ENCODE measurements around the gene RECQL5. TPM values are rescaled to one million over a fixed set of nuclear protein-coding genes. Genes with fewer than 3 reads are reported as not detected.
A peak's percentile ranks its signal among the peaks of the same experiment; 100 is the strongest.
"Not testable (repeated sequence)": the region's sequence is repeated elsewhere in the genome, so short reads cannot be mapped to it uniquely, and the experiment has no call there.

RECQL5 gene
- total RNA-seq, 1 donor from 2014 or later, result 44.7 TPM

DNA sequence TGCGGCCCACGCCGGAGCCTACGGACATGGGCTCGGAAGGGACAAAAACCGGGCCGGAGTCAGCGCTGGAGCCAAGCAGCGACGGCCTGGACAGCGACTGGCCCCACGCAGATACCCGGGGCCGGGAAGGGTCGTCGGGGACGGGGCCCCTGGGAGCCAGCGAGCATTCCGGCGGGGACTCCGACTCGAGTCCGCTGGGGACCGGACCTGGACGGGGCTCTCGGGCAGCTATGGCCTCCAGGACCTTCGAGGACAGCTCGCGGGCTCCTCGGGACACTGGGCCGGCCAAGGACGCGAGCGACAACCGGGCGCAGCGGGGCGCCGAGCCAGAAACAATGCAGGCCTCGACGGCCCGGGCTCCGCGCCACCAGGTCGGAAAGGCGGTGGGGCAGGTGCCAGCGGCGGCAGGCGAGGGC is 78.3 kb downstream of the RECQL5 start:
- TF ChIP-seq, protein P1, sequence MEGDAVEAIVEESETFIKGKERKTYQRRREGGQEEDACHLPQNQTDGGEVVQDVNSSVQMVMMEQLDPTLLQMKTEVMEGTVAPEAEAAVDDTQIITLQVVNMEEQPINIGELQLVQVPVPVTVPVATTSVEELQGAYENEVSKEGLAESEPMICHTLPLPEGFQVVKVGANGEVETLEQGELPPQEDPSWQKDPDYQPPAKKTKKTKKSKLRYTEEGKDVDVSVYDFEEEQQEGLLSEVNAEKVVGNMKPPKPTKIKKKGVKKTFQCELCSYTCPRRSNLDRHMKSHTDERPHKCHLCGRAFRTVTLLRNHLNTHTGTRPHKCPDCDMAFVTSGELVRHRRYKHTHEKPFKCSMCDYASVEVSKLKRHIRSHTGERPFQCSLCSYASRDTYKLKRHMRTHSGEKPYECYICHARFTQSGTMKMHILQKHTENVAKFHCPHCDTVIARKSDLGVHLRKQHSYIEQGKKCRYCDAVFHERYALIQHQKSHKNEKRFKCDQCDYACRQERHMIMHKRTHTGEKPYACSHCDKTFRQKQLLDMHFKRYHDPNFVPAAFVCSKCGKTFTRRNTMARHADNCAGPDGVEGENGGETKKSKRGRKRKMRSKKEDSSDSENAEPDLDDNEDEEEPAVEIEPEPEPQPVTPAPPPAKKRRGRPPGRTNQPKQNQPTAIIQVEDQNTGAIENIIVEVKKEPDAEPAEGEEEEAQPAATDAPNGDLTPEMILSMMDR (IDR thresholded peaks at IDR 0.05), result no peak
- H3K4me3 Mint-ChIP-seq (ENCODE audit: unreplicated experiment), result no peak overlapping the region
- H3K27ac Mint-ChIP-seq (ENCODE audit: unreplicated experiment), result no peak overlapping the region
- no peaks in the 10 kb centered on the region for H3K9me3 Mint-ChIP-seq (ENCODE audit: unreplicated experiment)
- no peak for DNase-seq (ENCODE audit: extremely low spot score, unreplicated experiment)
- peaks cover 3% of the 10 kb centered on the region for H3K4me1 Mint-ChIP-seq (ENCODE audit: unreplicated experiment)
- no peaks in the 10 kb centered on the region for H3K36me3 Mint-ChIP-seq (ENCODE audit: unreplicated experiment)
- H3K27me3 Mint-ChIP-seq (ENCODE audit: unreplicated experiment), result peaks cover 4% of the 10 kb centered on the region

DNA sequence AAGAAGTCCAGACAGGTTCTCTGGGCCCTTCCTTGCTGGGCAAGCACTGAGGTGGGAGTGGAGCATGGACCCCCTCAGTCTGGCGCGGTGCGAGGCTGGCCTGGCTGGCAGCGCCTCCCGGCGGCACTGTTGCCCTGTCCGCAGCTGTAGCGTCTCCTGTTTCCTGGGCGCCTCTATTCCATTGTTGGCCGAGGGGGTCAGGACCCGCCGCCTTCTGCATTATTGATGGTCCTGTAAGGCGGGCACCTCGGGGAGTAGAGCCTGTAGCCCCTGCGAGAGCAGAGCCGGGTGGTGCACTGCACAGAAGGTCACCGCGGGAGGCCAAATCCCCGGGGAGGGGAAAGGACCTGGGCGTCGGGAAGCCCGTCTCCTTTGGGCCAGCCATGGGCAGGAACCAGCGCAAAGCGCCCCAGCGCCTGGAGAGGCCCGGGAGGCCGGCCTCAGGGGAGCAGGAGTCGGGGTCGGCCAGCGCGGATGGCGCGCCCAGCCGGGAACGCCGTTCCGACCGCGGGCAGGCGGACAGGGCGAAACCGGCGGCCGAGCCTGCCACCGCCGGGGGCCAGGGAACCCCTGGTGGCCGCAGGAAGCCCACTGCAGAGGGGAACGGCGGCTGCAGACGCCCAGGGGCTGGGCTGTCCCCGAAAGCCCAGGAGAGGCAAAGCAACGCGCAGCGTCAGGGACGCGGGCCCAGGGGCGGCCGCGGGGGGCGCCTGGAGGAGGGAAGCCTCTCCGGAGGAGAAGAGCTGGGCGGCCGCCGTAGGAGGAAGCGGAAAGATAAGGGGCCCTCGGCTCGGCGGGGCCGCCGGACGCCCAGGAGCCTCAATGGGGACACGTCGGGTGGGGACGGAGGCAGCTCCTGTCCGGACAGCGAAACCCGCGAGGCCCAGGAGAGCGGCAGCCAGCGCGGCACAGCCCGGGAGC is 79.0 kb downstream of the RECQL5 start, which contains the start of gene MYO15B:
MYO15B (plus strand) TSS at position 126 of the 921 bp plus-strand sequence; CDS start at position 384, 258 bp downstream.
- Mint-ChIP-seq H3K4me1 (ENCODE audit: unreplicated experiment) (peaks cover 3% of the 10 kb centered on the region), H3K4me3 (ENCODE audit: unreplicated experiment) (peak within 1 kb of the TSS; percentile 44), H3K36me3 (ENCODE audit: unreplicated experiment) (no peaks in the 10 kb centered on the region), H3K27ac (ENCODE audit: unreplicated experiment) (no peak within 1 kb of the TSS), H3K9me3 (ENCODE audit: unreplicated experiment) (no peaks in the 10 kb centered on the region), H3K27me3 (ENCODE audit: unreplicated experiment) (peaks cover 4% of the 10 kb centered on the region)
- TF ChIP-seq, protein P1 (IDR thresholded peaks at IDR 0.05), result peak; percentile 9
- no peak for DNase-seq (ENCODE audit: extremely low spot score, unreplicated experiment)

DNA sequence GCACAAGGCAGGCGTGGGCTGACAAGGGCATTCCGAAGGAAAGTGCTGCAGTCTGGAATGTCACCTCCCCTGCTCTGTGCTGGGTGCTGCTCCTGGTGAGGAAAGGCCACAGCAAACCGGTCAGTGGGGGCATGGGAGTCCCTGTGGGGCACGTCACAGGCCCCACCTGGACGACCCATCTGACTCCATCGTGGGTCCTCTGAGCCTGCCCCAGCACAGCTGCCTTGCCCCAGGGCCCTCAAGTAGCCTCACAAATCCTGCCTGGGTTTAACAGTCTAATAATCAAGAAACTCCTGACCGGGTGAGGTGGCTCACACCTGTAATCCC is 82.1 kb downstream of the RECQL5 start:
- Mint-ChIP-seq H3K36me3 (ENCODE audit: unreplicated experiment) (no peaks in the 10 kb centered on the region), H3K27me3 (ENCODE audit: unreplicated experiment) (peaks cover 4% of the 10 kb centered on the region), H3K27ac (ENCODE audit: unreplicated experiment) (no peak overlapping the region), H3K4me1 (ENCODE audit: unreplicated experiment) (no peaks in the 10 kb centered on the region), H3K4me3 (ENCODE audit: unreplicated experiment) (no peak overlapping the region), H3K9me3 (ENCODE audit: unreplicated experiment) (no peaks in the 10 kb centered on the region)
- no peak for DNase-seq (ENCODE audit: extremely low spot score, unreplicated experiment)
- TF ChIP-seq, protein P1 (IDR thresholded peaks at IDR 0.05), result no peak

DNA sequence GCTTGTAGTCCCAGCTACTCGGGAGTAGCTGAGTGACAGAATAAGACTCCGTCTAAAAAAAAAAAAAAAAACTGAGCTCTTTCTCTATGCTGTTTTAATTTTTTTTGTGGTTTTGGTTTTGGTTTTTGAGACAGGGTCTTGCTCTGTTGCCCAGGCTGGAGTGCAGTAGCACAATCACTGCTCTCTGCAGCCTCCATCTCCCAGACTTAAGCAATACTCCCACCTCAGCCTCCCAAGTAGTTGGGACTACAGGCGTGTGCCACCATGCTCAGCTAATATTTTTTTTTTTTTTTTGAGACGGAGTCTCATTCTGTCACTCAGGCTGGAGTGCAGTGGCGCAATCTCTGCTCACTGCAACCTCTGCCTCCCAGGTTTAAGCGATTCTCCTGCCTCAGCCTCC is 83.8 kb downstream of the RECQL5 start:
- not testable (repeated sequence) for H3K9me3 Mint-ChIP-seq (ENCODE audit: unreplicated experiment); H3K27me3 Mint-ChIP-seq (ENCODE audit: unreplicated experiment); H3K27ac Mint-ChIP-seq (ENCODE audit: unreplicated experiment); H3K36me3 Mint-ChIP-seq (ENCODE audit: unreplicated experiment); H3K4me3 Mint-ChIP-seq (ENCODE audit: unreplicated experiment); DNase-seq (ENCODE audit: extremely low spot score, unreplicated experiment); H3K4me1 Mint-ChIP-seq (ENCODE audit: unreplicated experiment)

DNA sequence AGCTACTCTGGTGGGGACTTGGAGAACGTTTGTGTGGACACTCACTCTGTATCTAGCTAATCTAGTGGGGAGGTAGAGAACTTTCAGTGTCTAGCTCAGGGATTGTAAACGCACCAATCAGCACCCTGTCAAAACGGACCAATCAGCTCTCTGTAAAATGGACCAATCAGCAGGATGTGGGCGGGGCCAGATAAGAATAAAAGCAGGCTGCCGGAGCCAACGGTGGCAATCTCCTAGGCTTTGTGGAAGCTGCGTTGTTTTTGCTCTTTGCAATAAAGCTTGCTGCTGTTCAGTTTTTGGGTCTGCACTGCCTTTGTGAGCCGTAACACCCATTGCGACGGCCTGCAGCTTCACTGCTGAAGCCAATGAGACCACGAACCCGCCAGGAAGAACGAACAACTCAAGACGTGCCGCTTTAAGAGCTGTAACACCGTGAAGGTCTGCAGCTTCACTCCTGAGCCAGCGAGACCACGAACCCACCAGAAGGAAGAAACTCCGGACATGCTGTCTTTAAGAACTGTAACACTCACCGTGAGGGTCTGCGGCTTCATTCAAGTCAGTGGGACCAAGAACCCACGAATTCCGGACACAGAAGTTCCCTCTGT is 85.7 kb downstream of the RECQL5 start:
- not testable (repeated sequence) for H3K36me3 Mint-ChIP-seq (ENCODE audit: unreplicated experiment); H3K4me3 Mint-ChIP-seq (ENCODE audit: unreplicated experiment); H3K27ac Mint-ChIP-seq (ENCODE audit: unreplicated experiment); H3K27me3 Mint-ChIP-seq (ENCODE audit: unreplicated experiment); DNase-seq (ENCODE audit: extremely low spot score, unreplicated experiment); H3K4me1 Mint-ChIP-seq (ENCODE audit: unreplicated experiment); H3K9me3 Mint-ChIP-seq (ENCODE audit: unreplicated experiment)

Other genes with a start within 250 kb of the RECQL5 start
- 71.2 and 78.4 TPM in 2 replicates for gene TMEM94, start 210.5 kb downstream of the RECQL5 start, total RNA-seq
- gene CASKIN2, start 151.6 kb downstream of the RECQL5 start, total RNA-seq, result 28.1 and 32.6 TPM in 2 replicates
- gene TSEN54, start 150.6 kb downstream of the RECQL5 start, total RNA-seq, result 12.6 and 23.3 TPM in 2 replicates
- gene LLGL2, start 141.5 kb downstream of the RECQL5 start, total RNA-seq, result 2.4 and 3.3 TPM in 2 replicates
- gene MYO15B, start 79.4 kb downstream of the RECQL5 start, total RNA-seq, result 40.8 and 42.5 TPM in 2 replicates
- 0.24 and 0.42 TPM in 2 replicates for gene SMIM5, start 33.7 kb downstream of the RECQL5 start, total RNA-seq
- 88.1 and 103 TPM in 2 replicates for gene SAP30BP, start 184 bp upstream of the RECQL5 start, total RNA-seq
- gene ITGB4, start 54.3 kb upstream of the RECQL5 start, total RNA-seq, result 460 and 524 TPM in 2 replicates
- gene GALK1, start 98.0 kb upstream of the RECQL5 start, total RNA-seq, result 30.3 and 31.2 TPM in 2 replicates
- gene UNK, start 117.7 kb upstream of the RECQL5 start, total RNA-seq, result 35.1 and 38.2 TPM in 2 replicates
- gene UNC13D, start 177.2 kb upstream of the RECQL5 start, total RNA-seq, result 3.3 and 3.6 TPM in 2 replicates
- 83.1 and 88.2 TPM in 2 replicates for gene WBP2, start 188.2 kb upstream of the RECQL5 start, total RNA-seq
- 33.3 and 40.2 TPM in 2 replicates for gene TRIM47, start 211.4 kb upstream of the RECQL5 start, total RNA-seq
- 26.3 and 26.9 TPM in 2 replicates for gene TRIM65, start 229.8 kb upstream of the RECQL5 start, total RNA-seq
- gene MRPL38, start 237.7 kb upstream of the RECQL5 start, total RNA-seq, result 71.1 and 73.6 TPM in 2 replicates